M059J (cell line): ENCODE results near the gene TRIP6. TPM values are rescaled to one million over a fixed set of nuclear protein-coding genes. Genes with fewer than 3 reads are reported as not detected.
A peak's percentile ranks its signal among the peaks of the same experiment; 100 is the strongest.
"Not testable (repeated sequence)": the region's sequence is repeated elsewhere in the genome, so short reads cannot be mapped to it uniquely, and the experiment has no call there.

ENCODE experiments used
- DNase-seq: peaks from one replicate; pipeline ENCODE4 v3.0.0-alpha.2; 2012; ENCODE audit warnings: low read depth
- total RNA-seq: library from RNA; depleted of rRNA; stranded (reverse); fragments of >200 nt; shearing (Covaris generic); gene quantifications from 2 replicates; pipeline ENCODE4 v1.2.3, GENCODE V29; 2014

Gene TRIP6
- total RNA-seq, 1 experiment from 2014 or later, result 106 TPM

DNA sequence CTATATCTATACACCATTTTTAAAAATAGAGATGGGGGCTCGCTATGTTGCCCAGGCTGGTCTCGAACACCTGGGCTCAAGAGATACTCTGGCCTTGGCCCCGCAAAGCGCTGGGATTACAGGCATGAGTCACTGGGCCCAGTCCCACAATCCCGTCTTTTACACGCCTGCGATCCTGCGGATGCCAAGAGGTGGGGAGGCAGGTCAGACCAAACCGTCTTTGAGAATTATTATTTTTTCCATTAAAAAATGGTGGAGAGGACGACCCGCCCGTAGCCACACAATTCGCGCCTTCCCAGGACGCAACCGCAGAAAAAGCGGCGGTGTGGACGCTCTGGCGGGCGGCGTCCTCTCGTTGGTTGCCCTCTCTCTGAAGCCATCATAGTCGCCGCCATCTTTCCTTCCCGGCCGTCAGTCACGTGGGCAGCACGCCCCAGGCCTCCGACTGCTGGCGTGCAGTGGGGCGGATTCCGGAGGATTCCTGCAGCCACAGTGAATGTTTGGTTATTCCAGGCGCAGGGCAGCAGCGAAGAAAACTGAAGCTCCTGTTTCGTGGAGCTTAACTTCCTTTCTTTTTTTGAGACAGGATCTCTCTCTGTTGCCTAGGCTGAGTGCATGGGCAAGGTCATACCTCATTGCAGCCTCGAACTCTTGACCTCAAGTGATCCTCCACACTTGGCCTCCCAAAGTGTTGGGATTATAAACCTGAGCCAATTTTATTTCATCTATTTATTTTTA lies 29.9 kb upstream of the TRIP6 start:
- DNase-seq, result peak; percentile 93

GRCh38 chr7:100839361-100839760 lies 27.8 kb upstream of the TRIP6 start:
- no peak for DNase-seq

DNA sequence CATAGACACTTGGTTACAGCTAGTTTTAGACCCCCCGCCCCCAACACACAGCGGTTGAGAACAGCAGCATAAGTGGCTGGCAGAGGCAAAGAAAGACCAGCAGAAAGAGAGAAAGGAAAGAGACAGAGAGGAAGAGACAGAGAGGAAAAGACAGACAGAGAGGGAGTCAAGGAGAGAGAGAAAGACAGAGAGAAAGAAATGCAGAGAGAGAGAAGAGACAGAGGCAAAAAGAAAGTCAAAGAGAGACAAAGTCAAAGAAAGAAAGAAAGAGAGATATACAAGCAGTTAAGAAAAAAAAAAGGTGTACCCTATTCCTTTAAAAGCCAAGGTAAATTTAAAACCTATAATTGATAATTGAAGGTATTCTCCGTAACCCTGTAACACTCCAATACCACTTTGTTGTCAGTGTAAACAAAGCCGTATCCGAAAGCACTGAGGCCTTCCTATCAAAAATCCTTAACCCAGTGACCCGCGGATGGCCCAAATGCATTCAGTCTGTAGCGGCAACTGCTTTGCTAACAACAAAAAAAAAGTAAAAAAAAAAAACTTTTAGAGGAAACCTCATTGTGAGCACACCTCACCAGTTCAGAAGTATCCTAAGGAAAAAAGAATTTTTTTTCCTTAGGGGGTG lies 26.6 kb upstream of the TRIP6 start:
- no peak for DNase-seq

DNA sequence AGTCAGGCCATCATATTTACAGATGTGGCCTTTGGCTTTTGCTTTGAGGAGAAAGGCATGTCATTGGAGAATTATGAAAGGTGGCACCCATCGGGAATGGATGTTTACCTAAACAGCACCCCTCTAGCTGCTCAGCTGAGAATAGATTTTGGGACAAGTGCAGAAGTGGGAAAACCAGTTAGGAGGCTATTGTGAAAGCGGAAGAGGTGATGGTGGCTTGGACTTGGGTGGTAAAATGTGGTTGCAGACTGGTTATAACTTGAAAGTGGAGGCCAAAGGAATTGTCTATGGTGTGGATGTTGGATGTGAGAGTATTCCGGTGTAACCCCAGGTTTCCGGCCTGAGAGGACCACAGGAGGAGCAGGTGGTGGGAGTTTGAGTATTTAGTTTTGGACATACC lies 19.8 kb upstream of the TRIP6 start:
- DNase-seq, result no peak

DNA sequence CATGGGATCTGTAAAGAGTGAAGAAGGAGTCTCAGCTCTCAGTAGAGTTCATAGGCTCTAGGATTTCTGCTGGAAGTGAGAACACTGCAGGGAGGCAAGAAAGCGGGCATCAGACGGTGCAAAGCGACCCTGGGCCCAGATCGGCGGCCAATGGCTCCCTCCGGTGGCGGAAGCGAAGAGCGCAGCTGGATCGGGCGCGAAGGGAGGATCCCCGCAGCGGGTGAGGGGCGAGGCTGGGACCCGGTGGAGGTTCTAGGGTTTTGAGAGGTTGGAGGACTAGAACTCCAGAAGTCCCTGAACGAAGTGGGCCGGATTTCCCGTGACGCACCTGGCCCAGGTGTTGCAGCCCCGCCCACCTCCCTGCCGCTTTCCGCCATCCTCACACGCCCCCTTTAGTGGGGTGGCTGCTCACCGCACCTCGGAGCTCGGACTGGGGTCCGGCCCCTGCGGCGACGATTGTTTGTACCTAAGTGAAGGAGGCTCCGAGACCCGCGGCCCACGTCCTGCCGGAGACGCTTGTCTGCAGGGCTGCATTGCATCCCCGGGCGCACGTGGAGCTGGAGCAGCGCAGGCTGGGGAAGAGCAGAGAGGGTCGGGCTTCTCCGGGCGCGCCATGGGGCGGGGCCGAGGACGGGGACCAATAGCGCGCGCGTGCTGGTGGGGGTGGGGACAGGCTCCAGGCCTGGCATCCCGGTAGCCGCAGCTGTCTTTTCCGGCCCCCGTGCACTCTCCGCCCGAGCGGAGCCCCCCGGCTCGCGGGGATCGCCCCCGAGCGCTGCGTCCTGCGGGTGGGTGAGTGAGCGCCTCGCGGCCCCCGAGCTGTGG lies 14.9 kb upstream of the TRIP6 start, which contains the start of gene SLC12A9:
TSS of gene SLC12A9 (plus strand) at position 666 of the 825 bp plus-strand sequence. CDS start 1,485 bp downstream, outside the sequence.
- DNase-seq, result peak; percentile 87

DNA sequence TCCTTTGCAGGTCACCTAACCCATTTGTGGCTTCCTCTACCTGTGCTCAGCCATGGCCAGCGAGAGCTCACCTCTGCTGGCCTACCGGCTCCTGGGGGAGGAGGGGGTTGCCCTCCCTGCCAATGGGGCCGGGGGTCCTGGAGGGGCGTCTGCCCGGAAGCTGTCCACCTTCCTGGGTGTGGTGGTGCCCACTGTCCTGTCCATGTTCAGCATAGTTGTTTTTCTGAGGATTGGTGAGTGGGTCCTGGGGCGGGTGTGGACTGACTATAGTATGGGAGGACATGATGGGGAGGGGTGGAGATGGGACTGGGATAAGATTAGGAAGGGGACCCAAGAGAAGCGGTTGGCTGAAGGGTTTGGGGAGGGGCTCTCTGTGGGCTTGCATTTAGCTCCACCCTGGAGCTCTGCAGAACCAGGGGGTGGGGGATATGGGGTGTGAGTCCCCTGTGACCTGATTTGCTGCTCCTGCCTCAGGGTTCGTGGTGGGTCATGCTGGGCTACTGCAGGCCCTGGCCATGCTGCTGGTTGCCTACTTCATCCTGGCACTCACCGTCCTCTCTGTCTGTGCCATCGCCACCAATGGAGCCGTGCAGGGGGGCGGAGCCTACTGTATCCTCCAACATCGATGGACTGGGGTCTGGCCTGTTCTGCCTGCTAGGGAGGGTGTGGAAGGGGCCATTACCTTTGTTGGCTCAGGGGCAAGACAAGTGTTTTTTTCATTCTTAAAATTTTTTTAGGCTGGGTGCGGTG lies 12.9 kb upstream of the TRIP6 start:
- no peak for DNase-seq

GRCh38 chr7:100854899-100855298 lies 12.3 kb upstream of the TRIP6 start:
- DNase-seq, result not testable (repeated sequence)

- DNase-seq, result no peak
These were observed 11.7 kb upstream of the TRIP6 start for GRCh38 chr7:100855515-100855914.

DNA sequence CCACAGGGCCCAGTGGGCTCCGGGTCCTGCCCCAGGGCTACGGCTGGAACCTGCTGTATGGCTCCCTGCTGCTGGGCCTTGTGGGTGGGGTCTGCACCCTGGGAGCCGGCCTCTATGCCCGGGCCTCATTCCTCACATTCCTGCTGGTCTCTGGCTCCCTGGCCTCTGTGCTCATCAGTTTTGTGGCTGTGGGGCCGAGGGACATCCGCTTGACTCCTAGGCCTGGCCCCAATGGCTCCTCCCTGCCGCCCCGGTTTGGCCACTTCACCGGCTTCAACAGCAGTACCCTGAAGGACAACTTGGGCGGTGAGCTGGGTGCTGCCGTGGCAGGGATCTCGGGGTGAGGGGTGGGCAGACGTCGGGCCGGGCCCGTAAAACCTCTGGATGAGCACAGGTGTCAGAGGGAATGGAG lies 10.3 kb upstream of the TRIP6 start:
- no peak for DNase-seq

- DNase-seq, result no peak
These were observed 7.3 kb upstream of the TRIP6 start for GRCh38 chr7:100859856-100860255.

DNA sequence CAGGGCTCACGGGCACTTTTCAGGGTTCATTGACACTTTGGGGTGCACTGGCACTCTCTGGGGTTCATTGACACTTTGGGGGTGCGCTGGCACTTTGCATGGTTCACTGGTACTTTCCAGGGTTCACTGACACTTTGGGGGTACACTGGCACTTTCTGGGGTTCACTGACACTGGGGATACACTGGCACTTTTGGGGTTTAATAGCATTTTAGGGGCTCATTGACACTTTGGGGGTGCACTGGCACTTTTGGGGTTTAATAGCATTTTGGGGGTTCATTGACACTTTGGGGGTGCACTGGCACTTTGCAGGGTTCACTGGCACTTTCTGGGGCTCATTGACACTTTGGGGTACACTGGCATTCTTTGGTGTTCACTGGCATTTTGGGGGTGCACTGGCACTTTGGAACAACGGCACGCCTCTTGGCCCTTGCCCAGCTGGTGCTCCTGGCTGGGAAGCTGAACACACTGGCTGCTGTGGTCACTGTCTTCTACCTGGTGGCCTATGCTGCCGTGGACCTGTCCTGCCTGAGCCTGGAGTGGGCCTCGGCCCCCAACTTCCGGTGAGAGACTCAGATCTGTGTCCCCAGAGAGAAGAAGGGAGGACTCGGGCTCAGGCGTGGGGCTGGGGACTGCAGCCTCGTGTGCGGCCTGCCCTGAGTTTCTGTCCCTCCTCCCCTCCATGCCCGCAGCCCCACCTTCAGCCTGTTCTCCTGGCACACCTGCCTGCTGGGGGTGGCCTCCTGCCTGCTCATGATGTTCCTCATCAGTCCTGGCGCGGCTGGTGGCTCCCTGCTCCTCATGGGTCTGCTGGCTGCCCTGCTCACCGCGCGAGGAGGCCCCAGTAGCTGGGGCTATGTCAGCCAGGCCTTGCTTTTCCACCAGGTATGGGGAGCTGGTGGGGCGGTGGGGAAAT lies 6.2 kb upstream of the TRIP6 start:
- DNase-seq, result no peak

GRCh38 chr7:100861616-100861985 lies 5.6 kb upstream of the TRIP6 start:
- no peak for DNase-seq

DNA sequence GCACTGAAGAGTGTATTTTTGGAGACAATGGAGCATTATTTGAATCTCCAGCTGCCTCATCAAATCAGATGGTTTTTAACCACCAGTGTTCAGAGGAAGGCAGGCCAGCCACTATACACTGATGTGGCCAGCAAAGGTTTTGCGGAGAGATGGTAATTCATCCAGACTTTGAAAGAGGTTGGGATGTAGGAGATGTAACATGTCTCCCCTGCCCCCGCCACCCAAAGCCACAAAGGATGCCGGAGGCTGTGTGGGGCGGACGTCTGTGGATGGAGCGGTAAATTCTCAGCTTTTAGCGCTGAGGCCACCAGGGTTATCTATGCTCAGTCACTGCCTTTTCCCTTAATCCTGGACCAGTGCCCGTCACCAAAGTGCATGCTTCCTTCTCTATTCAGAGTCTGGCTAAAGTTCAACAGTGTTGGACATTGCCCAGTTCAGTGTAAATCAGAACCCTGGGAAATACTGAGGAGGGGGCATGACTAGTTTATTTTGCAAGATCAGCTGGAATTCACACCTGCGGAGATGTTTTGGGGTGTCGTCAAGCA lies 3.7 kb upstream of the TRIP6 start:
- DNase-seq, result peak; percentile 98

DNA sequence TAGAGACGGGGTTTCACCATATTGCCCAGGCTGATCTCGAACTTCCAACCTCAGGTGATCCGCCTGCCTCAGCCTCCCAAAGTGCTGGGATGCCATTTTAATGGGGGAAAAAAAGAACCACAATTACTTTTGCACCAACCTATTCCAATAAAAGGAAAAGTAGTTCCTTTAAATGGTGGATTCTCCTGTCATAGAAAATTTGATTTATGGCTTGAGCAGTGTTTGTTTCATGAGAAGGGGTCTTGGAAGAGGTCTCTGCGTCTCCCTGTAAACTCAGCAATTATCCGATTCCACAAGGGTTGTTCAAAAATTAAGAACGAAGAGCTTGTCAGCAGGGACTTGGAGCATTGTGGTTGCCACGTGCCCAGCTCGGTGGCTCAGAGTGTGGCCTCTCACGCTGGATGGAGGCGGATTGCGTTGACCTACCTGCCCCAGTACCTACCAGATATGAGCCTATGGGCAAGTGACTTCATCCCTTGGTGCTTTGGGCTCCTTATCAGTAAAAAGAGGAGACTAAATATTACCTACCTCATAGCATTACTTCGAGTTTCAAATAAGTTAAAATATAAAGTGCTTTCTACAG lies 2.8 kb upstream of the TRIP6 start:
- no peak for DNase-seq

DNA sequence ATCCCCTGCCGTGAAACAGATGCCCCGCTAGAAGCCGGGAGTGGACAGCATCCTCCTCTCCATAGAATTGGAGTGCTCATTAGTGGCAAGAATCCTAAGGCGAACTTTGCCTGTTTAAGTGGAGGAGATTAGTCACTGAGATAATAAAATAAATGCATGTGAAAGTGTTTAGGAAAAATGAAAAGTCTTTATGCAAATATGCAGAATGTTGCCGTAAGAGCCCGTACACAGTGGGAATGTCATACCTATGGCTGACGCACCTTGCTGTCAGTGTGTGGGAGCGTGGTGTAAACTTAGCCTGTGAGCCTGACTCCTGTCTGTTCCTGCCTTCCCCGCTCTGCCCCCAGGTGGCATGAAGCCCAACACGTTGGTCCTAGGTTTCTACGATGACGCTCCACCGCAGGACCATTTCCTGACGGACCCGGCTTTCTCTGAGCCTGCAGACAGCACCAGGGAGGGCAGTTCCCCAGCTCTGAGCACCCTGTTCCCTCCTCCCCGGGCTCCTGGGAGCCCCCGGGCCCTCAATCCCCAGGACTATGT lies 1.7 kb upstream of the TRIP6 start:
- DNase-seq, result peak; percentile 91

- peak; percentile 82 for DNase-seq
These were observed 1.1 kb upstream of the TRIP6 start for GRCh38 chr7:100865938-100866728.

- DNase-seq, result no peak
These were observed 503 bp upstream of the TRIP6 start for GRCh38 chr7:100866729-100867039.

DNA sequence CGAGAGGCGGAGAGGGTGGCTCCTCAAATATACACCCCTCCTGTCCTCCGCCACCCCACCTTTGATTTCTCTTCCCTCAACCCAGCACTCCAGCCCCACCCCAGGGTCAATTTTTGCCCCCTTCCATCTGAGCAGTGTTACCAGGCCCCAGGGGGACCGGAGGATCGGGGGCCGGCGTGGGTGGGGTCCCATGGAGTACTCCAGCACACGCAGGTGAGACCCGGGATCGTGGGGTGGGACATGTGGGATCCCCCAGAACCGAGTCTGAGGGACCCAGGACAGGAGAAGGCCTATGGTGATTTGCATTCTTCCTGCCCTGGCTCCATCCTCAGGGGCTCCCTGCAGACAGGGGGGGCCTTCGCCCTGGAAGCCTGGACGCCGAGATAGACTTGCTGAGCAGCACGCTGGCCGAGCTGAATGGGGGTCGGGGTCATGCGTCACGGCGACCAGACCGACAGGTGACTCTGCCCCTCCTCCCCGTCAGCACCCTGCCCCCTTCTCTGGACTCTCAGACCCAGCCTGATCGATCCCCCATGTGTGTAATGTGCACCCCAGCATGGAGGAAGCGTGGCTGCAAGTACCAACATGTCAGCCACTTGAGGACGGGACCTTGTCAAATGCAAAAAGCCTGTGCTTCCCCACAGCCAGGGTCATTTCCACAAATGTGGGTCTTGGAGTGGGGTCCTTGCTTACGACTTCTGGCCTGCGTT lies 744 bp downstream of the TRIP6 start:
- DNase-seq, result no peak
